Nephron progenitor cell (in vitro differentiated cells): ENCODE measurements around the gene RCCD1.

Experiments
- DNase-seq: peaks from one replicate; pipeline ENCODE4 v3.0.0; 2021
- H3K27ac Mint-ChIP-seq: 2 replicates; pipeline ENCODE4 v1.8.0; 2021; ENCODE audit warnings: mild to moderate bottlenecking, moderate library complexity, mixed read lengths
- H3K27me3 Mint-ChIP-seq: 2 replicates; pipeline ENCODE4 v1.8.0; 2021; ENCODE audit warnings: mild to moderate bottlenecking, low read depth, mixed read lengths; ENCODE audit not compliant: poor library complexity
- H3K36me3 Mint-ChIP-seq: 2 replicates; pipeline ENCODE4 v1.8.0; 2021; ENCODE audit warnings: low read depth, mixed read lengths
- H3K4me1 Mint-ChIP-seq: 2 replicates; pipeline ENCODE4 v1.8.0; 2021; ENCODE audit warnings: mixed read lengths
- H3K4me3 Mint-ChIP-seq: 2 replicates; pipeline ENCODE4 v1.8.0; 2021; ENCODE audit warnings: mild to moderate bottlenecking, moderate library complexity, mixed read lengths
- H3K9me3 Mint-ChIP-seq: 2 replicates; pipeline ENCODE4 v1.8.0; 2021; ENCODE audit warnings: mild to moderate bottlenecking, moderate library complexity, mixed read lengths
- CTCF ChIP-seq: fragments of 200-600 bp; sonication (generic); IDR thresholded peaks from 2 replicates; pipeline ENCODE4 v1.5.0; 2021; ENCODE audit warnings: antibody characterized with exemption

Gene RCCD1

GRCh38 chr15:90931828-90932659, 22.6 kb upstream of the RCCD1 start, which contains the start of gene HDDC3:
HDDC3 (minus strand) TSS chr15:90932549; CDS start chr15:90932540, 9 bp downstream.
- Mint-ChIP-seq H3K4me1 (peaks cover 42% of the 10 kb centered on the region), H3K4me3 (peak within 1 kb of the TSS; percentile 95), H3K27ac (no peak within 1 kb of the TSS), H3K27me3 (peaks cover 15% of the 10 kb centered on the region), H3K9me3 (no peaks in the 10 kb centered on the region), H3K36me3 (peaks cover 9% of the 10 kb centered on the region)
- peak; percentile 97 for DNase-seq
- TF ChIP-seq CTCF = peak; percentile 92

- H3K27ac Mint-ChIP-seq = no peak overlapping the region
Observed at GRCh38 chr15:90932660-90932991, 22.1 kb upstream of the RCCD1 start.

GRCh38 chr15:90933301-90933700, 21.4 kb upstream of the RCCD1 start:
- H3K36me3 Mint-ChIP-seq = peaks cover 12% of the 10 kb centered on the region
- peaks cover 15% of the 10 kb centered on the region for H3K27me3 Mint-ChIP-seq
- no peak for TF ChIP-seq CTCF
- no peak for DNase-seq
- H3K4me1 Mint-ChIP-seq = peaks cover 42% of the 10 kb centered on the region
- H3K9me3 Mint-ChIP-seq = no peaks in the 10 kb centered on the region
- peak overlapping the region; percentile 58 for H3K4me3 Mint-ChIP-seq
- H3K27ac Mint-ChIP-seq = no peak overlapping the region

More at GRCh38 chr15:90932660-90932991, 22.1 kb upstream of the RCCD1 start:
- Mint-ChIP-seq H3K9me3 (no peaks in the 10 kb centered on the region), H3K36me3 (peaks cover 9% of the 10 kb centered on the region), H3K27me3 (peaks cover 15% of the 10 kb centered on the region), H3K4me1 (peaks cover 42% of the 10 kb centered on the region), H3K4me3 (peak overlapping the region; percentile 95)
- no peak for DNase-seq
- peak; percentile 5 for TF ChIP-seq CTCF

GRCh38 chr15:90934256-90934948, 20.3 kb upstream of the RCCD1 start:
- peak; percentile 83 for DNase-seq
- H3K27ac Mint-ChIP-seq = no peak overlapping the region
- H3K27me3 Mint-ChIP-seq = peaks cover 15% of the 10 kb centered on the region

GRCh38 chr15:90934949-90935751, 19.5 kb upstream of the RCCD1 start, which contains the start of gene UNC45A:
UNC45A (plus strand) TSS chr15:90935285; CDS start chr15:90935325, 40 bp downstream.
- peak within 1 kb of the TSS; percentile 82 for H3K4me3 Mint-ChIP-seq
- H3K36me3 Mint-ChIP-seq = peaks cover 25% of the 10 kb centered on the region
- peak; percentile 97 for DNase-seq
- no peak for TF ChIP-seq CTCF
- H3K4me1 Mint-ChIP-seq = peaks cover 48% of the 10 kb centered on the region
- no peak within 1 kb of the TSS for H3K27ac Mint-ChIP-seq
- peaks cover 15% of the 10 kb centered on the region for H3K27me3 Mint-ChIP-seq
- H3K9me3 Mint-ChIP-seq = no peaks in the 10 kb centered on the region

More at GRCh38 chr15:90934256-90934948, 20.3 kb upstream of the RCCD1 start:
- H3K4me3 Mint-ChIP-seq = peak overlapping the region; percentile 82
- H3K4me1 Mint-ChIP-seq = peaks cover 42% of the 10 kb centered on the region
- H3K9me3 Mint-ChIP-seq = no peaks in the 10 kb centered on the region
- peak; percentile 75 for TF ChIP-seq CTCF
- H3K36me3 Mint-ChIP-seq = peaks cover 17% of the 10 kb centered on the region
